PFSK-1 (cell line): ENCODE data around the gene GPR173.

Experiments
- FOXP2 ChIP-seq: optimal IDR thresholded peaks from 2 replicates; pipeline ENCODE3; 2011; ENCODE audit warnings: borderline replicate concordance, control low read depth, inconsistent platforms; ENCODE audit not compliant: insufficient read depth; ENCODE audit errors: extremely low read length, extremely low read depth
- POLR2AphosphoS5 ChIP-seq: IDR thresholded peaks from 2 replicates; pipeline ENCODE4 v1.6.1; 2012; ENCODE audit warnings: low read depth, mild to moderate bottlenecking, control low read depth, low read length, moderate library complexity
- SIN3A ChIP-seq: IDR thresholded peaks from 2 replicates; pipeline ENCODE4 v1.6.1; 2012; ENCODE audit warnings: mild to moderate bottlenecking, low read length, moderate library complexity, borderline replicate concordance; ENCODE audit not compliant: insufficient read depth
- TAF1 ChIP-seq: IDR thresholded peaks from 2 replicates; pipeline ENCODE4 v1.6.1; 2012; ENCODE audit warnings: low read length, control low read depth, borderline replicate concordance; ENCODE audit not compliant: insufficient read depth
- TF ChIP-seq, protein P1 (sequence below), 2 experiments: IDR thresholded peaks; 2 replicates each; pipeline versions ENCODE4 v1.6.1 to v1.8.0; 2011 to 2012; ENCODE audit warnings: low read depth in 2 of 2, low read length in 2 of 2, control low read depth in 1 of 2, inconsistent platforms in 1 of 2, mild to moderate bottlenecking in 1 of 2, moderate library complexity in 1 of 2; ENCODE audit not compliant: insufficient read depth in 1 of 2

Gene GPR173

GRCh38 chrX:53085661-53086229 is 37.2 kb downstream of the GPR173 start:
- TF ChIP-seq FOXP2: no peak
- TF ChIP-seq POLR2AphosphoS5: no peak
- TF ChIP-seq, protein P1, sequence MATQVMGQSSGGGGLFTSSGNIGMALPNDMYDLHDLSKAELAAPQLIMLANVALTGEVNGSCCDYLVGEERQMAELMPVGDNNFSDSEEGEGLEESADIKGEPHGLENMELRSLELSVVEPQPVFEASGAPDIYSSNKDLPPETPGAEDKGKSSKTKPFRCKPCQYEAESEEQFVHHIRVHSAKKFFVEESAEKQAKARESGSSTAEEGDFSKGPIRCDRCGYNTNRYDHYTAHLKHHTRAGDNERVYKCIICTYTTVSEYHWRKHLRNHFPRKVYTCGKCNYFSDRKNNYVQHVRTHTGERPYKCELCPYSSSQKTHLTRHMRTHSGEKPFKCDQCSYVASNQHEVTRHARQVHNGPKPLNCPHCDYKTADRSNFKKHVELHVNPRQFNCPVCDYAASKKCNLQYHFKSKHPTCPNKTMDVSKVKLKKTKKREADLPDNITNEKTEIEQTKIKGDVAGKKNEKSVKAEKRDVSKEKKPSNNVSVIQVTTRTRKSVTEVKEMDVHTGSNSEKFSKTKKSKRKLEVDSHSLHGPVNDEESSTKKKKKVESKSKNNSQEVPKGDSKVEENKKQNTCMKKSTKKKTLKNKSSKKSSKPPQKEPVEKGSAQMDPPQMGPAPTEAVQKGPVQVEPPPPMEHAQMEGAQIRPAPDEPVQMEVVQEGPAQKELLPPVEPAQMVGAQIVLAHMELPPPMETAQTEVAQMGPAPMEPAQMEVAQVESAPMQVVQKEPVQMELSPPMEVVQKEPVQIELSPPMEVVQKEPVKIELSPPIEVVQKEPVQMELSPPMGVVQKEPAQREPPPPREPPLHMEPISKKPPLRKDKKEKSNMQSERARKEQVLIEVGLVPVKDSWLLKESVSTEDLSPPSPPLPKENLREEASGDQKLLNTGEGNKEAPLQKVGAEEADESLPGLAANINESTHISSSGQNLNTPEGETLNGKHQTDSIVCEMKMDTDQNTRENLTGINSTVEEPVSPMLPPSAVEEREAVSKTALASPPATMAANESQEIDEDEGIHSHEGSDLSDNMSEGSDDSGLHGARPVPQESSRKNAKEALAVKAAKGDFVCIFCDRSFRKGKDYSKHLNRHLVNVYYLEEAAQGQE (IDR thresholded peaks at IDR 0.05; ENCODE audit: insufficient read depth in 1 of 2, low read depth in 2 of 2, low read length in 2 of 2): no peak

DNA sequence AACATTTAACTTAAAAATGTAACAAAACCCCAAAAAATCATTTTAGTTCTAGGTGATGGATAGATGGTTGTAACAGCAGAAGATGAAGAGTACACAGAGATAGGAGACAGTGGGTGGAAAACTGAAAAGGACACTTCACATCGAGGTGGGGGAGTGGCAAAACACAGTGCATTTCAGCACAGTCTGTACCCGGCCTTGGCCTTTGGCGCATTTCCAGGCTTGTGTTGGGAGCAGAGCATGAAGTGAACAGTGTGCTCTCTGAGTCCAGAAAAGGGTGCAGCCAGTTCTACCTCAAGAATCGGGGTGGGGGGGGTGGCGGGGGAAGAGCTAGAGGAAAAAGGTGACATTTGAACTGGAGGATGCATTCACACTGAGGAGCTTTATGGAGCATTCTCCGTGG is 37.9 kb downstream of the GPR173 start:
- TF ChIP-seq, protein P1 (IDR thresholded peaks at IDR 0.05; ENCODE audit: insufficient read depth in 1 of 2, low read depth in 2 of 2, low read length in 2 of 2): no peak

- TF ChIP-seq TAF1: no peak
- TF ChIP-seq SIN3A: no peak
- TF ChIP-seq POLR2AphosphoS5: no peak
- TF ChIP-seq, protein P1 (IDR thresholded peaks at IDR 0.05; ENCODE audit: insufficient read depth in 1 of 2, low read depth in 2 of 2, low read length in 2 of 2): no peak
- TF ChIP-seq FOXP2: no peak
Measured at GRCh38 chrX:53087388-53087831, 38.8 kb downstream of the GPR173 start.

GRCh38 chrX:53088136-53088974 is 39.8 kb downstream of the GPR173 start:
- TF ChIP-seq SIN3A: no peak
- TF ChIP-seq, protein P1 (IDR thresholded peaks at IDR 0.05; ENCODE audit: insufficient read depth in 1 of 2, low read depth in 2 of 2, low read length in 2 of 2): no peak
- no peak for TF ChIP-seq TAF1
- TF ChIP-seq FOXP2: no peak
- no peak for TF ChIP-seq POLR2AphosphoS5
